Body of pancreas (tissue), 4 donors: ENCODE results near the gene DELE1. TPM values are rescaled to one million over a fixed set of nuclear protein-coding genes. Genes with fewer than 3 reads are reported as not detected.

Source experiments
- ATAC-seq: fragments of 150-250 bp; one replicate; pipeline ENCODE4 v1.9.1; 2016
- DNase-seq, 4 donors: peaks; one replicate each; pipeline ENCODE4 v3.0.0-alpha.2; 2019
- H3K27ac ChIP-seq, 4 donors: fragments of 200-600 bp; sonication (generic); 1 replicate in 3 of 4; 2 replicates in 1 of 4; pipeline versions ENCODE4 v1.5.1 to v1.6.1; 2016 to 2019; ENCODE audit warnings: mild to moderate bottlenecking in 1 of 4, mixed read lengths in 1 of 4, moderate library complexity in 1 of 4
- H3K27me3 ChIP-seq, 2 donors: fragments of 200-600 bp; sonication (generic); one replicate each; pipeline ENCODE4 v1.6.0; 2016; ENCODE audit warnings: mild to moderate bottlenecking in 1 of 2
- H3K36me3 ChIP-seq, 2 donors: fragments of 200-600 bp; sonication (generic); replicated peaks in 1 of 2; 2 replicates each; pipeline ENCODE4 v1.5.1; 2016; ENCODE audit warnings: low read depth in 2 of 2; ENCODE audit not compliant: insufficient read depth in 1 of 2
- H3K4me1 ChIP-seq: fragments of 200-600 bp; sonication (generic); one replicate; pipeline ENCODE4 v1.6.0; 2016
- H3K4me3 ChIP-seq, 2 donors: fragments of 200-600 bp; sonication (generic); 1 replicate in 1 of 2; 2 replicates in 1 of 2; pipeline ENCODE4 v1.5.1; 2016 to 2019
- H3K9me3 ChIP-seq, 3 donors: fragments of 200-600 bp; sonication (generic); 1 replicate in 2 of 3; 2 replicates in 1 of 3; pipeline ENCODE4 v1.5.1; 2016
- CTCF ChIP-seq, 7 experiments: fragments of 450-650 bp in 4 of 7; fragments of 200-600 bp in 3 of 7; sonication (generic) in 3 of 7; IDR thresholded peaks; one replicate each; pipeline ENCODE4 v1.5.1; 2016 to 2019; ENCODE audit warnings: antibody characterized with exemption in 7 of 7
- POLR2A ChIP-seq, 3 donors: fragments of 450-650 bp; IDR thresholded peaks; one replicate each; pipeline ENCODE4 v1.6.1; 2016; ENCODE audit warnings: antibody characterized with exemption in 3 of 3, mild to moderate bottlenecking in 2 of 3
- WGBS, 2 donors: methylation state at CpG; one replicate each; pipeline ENCODE4 v1.1.5; 2017; 5-methylcytosine and 5-hydroxymethylcytosine counted together
- intact Hi-C: fragments of 100-400 bp; cut with DNase I; formaldehyde crosslinking; loops from one replicate; pipeline ENCODE4 v1.15.1; 2023
- total RNA-seq, 2 donors: library from RNA; depleted of rRNA; stranded (reverse); fragments of >200 nt; gene quantifications; one replicate each; pipeline ENCODE4 v1.1.0, GENCODE V29; 2016

DELE1 gene
- total RNA-seq, 2 donors from 2014 or later = 50.6 to 100 TPM

GRCh38 chr5:141944076-141944475 is 20.4 kb downstream of the DELE1 start:
- H3K27ac ChIP-seq = no peak overlapping the region
- no peak for TF ChIP-seq POLR2A (IDR thresholded peaks at IDR 0.05)
- TF ChIP-seq CTCF (IDR thresholded peaks at IDR 0.05) = no peak
- WGBS, 2 donors = 58 to 64% methylated on average over 9 of the region's 9 CpGs
- peaks cover 0 to 3% of the 10 kb centered on the region in 2 donors for H3K36me3 ChIP-seq
- ATAC-seq = no peak
- intact Hi-C loops = no loop called here
- H3K4me1 ChIP-seq = no peaks in the 10 kb centered on the region
- no peaks in the 10 kb centered on the region for H3K27me3 ChIP-seq
- DNase-seq = no peak
- no peak overlapping the region for H3K4me3 ChIP-seq
- no peaks in the 10 kb centered on the region for H3K9me3 ChIP-seq

GRCh38 chr5:141945511-141946051 is 21.9 kb downstream of the DELE1 start:
- no peak for TF ChIP-seq CTCF (IDR thresholded peaks at IDR 0.05)
- no peak for TF ChIP-seq POLR2A (IDR thresholded peaks at IDR 0.05)
- Histone ChIP-seq H3K4me1 (no peaks in the 10 kb centered on the region), H3K36me3 (no peaks in the 10 kb centered on the region), H3K27ac (no peak overlapping the region), H3K27me3 (no peaks in the 10 kb centered on the region), H3K9me3 (no peaks in the 10 kb centered on the region), H3K4me3 (no peak overlapping the region)
- DNase-seq (no peak), ATAC-seq (no peak)
- intact Hi-C loops = no loop called here
- 25 to 30% methylated on average over 15 to 25 of the region's 25 CpGs for WGBS, 2 donors

- ATAC-seq = no peak
- Histone ChIP-seq H3K27ac (no peak overlapping the region), H3K27me3 (no peaks in the 10 kb centered on the region), H3K9me3 (no peaks in the 10 kb centered on the region), H3K36me3 (no peaks in the 10 kb centered on the region), H3K4me3 (no peak overlapping the region), H3K4me1 (no peaks in the 10 kb centered on the region)
- intact Hi-C loops = no loop called here
- 66 to 70% methylated on average over 4 of the region's 4 CpGs for WGBS, 2 donors
- no peak for TF ChIP-seq CTCF (IDR thresholded peaks at IDR 0.05)
- no peak for TF ChIP-seq POLR2A (IDR thresholded peaks at IDR 0.05)
- no peak for DNase-seq
These were observed 23.6 kb downstream of the DELE1 start for GRCh38 chr5:141947316-141947715.

- Histone ChIP-seq H3K9me3 (no peaks in the 10 kb centered on the region), H3K4me1 (no peaks in the 10 kb centered on the region), H3K36me3 (no peaks in the 10 kb centered on the region), H3K27me3 (no peaks in the 10 kb centered on the region), H3K27ac (no peak overlapping the region), H3K4me3 (no peak overlapping the region)
- no peak for TF ChIP-seq POLR2A (IDR thresholded peaks at IDR 0.05)
- TF ChIP-seq CTCF (IDR thresholded peaks at IDR 0.05) = no peak
- WGBS, 2 donors = 79 to 87% methylated on average over 2 of the region's 2 CpGs
- ATAC-seq (no peak), DNase-seq (no peak)
- intact Hi-C loops = no loop called here
These were observed 25.1 kb downstream of the DELE1 start for GRCh38 chr5:141948812-141949211.

GRCh38 chr5:141949511-141949910 is 25.8 kb downstream of the DELE1 start:
- H3K27ac ChIP-seq = no peak overlapping the region
- H3K4me1 ChIP-seq = no peaks in the 10 kb centered on the region
- no peak overlapping the region for H3K4me3 ChIP-seq
- no peaks in the 10 kb centered on the region for H3K9me3 ChIP-seq
- DNase-seq (no peak), ATAC-seq (no peak)
- H3K36me3 ChIP-seq = no peaks in the 10 kb centered on the region
- TF ChIP-seq CTCF (IDR thresholded peaks at IDR 0.05) (no peak), POLR2A (IDR thresholded peaks at IDR 0.05) (no peak)
- no peaks in the 10 kb centered on the region for H3K27me3 ChIP-seq
- 71 to 72% methylated on average over 2 of the region's 2 CpGs for WGBS, 2 donors
- intact Hi-C loops = no loop called here
